Measurements from ENCODE around the gene PRKCA. TPM values are rescaled to one million over a fixed set of nuclear protein-coding genes. Genes with fewer than 3 reads are reported as not detected.

PRKCA gene
- polyA plus RNA-seq, 2 of the 4 experiments (the other 2 are of a cell fraction) = 28.8 to 65.0 TPM

GRCh38 chr17:66443166-66443565, 140.8 kb downstream of the PRKCA start:
- ChIA-PET POLR2A (no interaction called here), CTCF (interaction anchor here (0.6 to 1.0 kb wide), 3 partner anchors 17 to 479 kb away, joined by 3 read pairs; no protein-coding TSS in a partner anchor)
- Histone ChIP-seq H3K27ac (no peak overlapping the region), H3K4me2 (no peak overlapping the region), H3K9me3 (no peaks in the 10 kb centered on the region), H3K4me3 (no peak overlapping the region), H3K4me1 (peaks cover 16% of the 10 kb centered on the region)
- TF ChIP-seq, protein P1, sequence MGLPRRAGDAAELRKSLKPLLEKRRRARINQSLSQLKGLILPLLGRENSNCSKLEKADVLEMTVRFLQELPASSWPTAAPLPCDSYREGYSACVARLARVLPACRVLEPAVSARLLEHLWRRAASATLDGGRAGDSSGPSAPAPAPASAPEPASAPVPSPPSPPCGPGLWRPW (IDR thresholded peaks at IDR 0.05) = no peak
- TF ChIP-seq JUN (IDR thresholded peaks at IDR 0.05) = no peak
- TF ChIP-seq HOXB5 (CRISPR knock-in tag; IDR thresholded peaks at IDR 0.05) = no peak
- no peak for TF ChIP-seq CBX2 (IDR thresholded peaks at IDR 0.05; ENCODE audit: borderline replicate concordance, low read depth)
- no peak for TF ChIP-seq EHMT2 (IDR thresholded peaks at IDR 0.05; ENCODE audit: low read depth)
- TF ChIP-seq SREBF2 (IDR thresholded peaks at IDR 0.05) = no peak
- TF ChIP-seq JUNB (IDR thresholded peaks at IDR 0.05) = no peak
- no peak for TF ChIP-seq PHF8 (IDR thresholded peaks at IDR 0.05; ENCODE audit: borderline replicate concordance, low read depth)
- no peak for TF ChIP-seq RCOR1 (IDR thresholded peaks at IDR 0.05; ENCODE audit: low read depth, low read length)
- no peak for TF ChIP-seq KDM5A (IDR thresholded peaks at IDR 0.05)
- TF ChIP-seq NFE2L2 (conservative IDR thresholded peaks at IDR 0.05; ENCODE audit: low read length) = no peak
- no peak for TF ChIP-seq ELK1 (IDR thresholded peaks at IDR 0.05; ENCODE audit: low read depth, low read length)
- TF ChIP-seq GATA3 (IDR thresholded peaks at IDR 0.05; ENCODE audit: borderline replicate concordance) = no peak
- TF ChIP-seq FOSL2 (IDR thresholded peaks at IDR 0.05) = no peak
- no peak for TF ChIP-seq FOSL2 (CRISPR knock-in tag; IDR thresholded peaks at IDR 0.05)
- no peak for TF ChIP-seq ZSCAN20 (CRISPR knock-in tag; IDR thresholded peaks at IDR 0.05)
- no peak for TF ChIP-seq ZC3H11A (IDR thresholded peaks at IDR 0.05)
- no peak for FAIRE-seq
- 90% methylated on average over 2 of the region's 2 CpGs for WGBS (ENCODE audit: missing lambda C conversion rate)
- no peak for DNase-seq (ENCODE audit: low read depth in 1 of 2, low spot score in 1 of 2)
- ATAC-seq = no peak

DNA sequence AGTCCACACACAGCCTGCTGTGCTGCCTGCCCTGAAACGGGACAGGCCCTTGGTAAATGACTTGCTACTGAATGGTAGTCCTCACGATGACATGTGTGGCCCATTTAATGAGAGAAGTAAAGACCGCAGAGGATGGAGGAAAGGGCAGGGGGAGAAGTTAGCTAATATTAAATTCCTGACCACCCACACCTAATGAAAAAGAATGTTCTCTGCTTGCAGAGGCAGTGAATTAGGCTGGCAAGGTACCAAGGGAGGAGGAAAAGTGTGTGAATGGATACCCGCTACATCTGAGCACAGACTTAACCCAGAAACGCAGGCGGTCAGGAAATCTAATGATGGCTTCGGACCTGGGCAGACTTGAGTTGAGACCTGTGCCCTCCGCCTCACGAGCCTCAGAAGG, 141.2 kb downstream of the PRKCA start:
- POLR2A ChIA-PET = no interaction called here
- CTCF ChIA-PET = interaction anchor here (0.6 to 1.8 kb wide), 3 partner anchors 8 to 156 kb away, joined by 3 to 4 read pairs (median 3); no protein-coding TSS in a partner anchor
- DNase-seq (ENCODE audit: low read depth in 1 of 2, low spot score in 1 of 2) (no peak), ATAC-seq (no peak), FAIRE-seq (no peak)
- Histone ChIP-seq H3K4me2 (no peak overlapping the region), H3K27ac (no peak overlapping the region), H3K9me3 (no peaks in the 10 kb centered on the region), H3K4me3 (no peak overlapping the region), H3K4me1 (peaks cover 18% of the 10 kb centered on the region)
- WGBS (ENCODE audit: missing lambda C conversion rate) = 74% methylated on average over 9 of the region's 9 CpGs
- TF ChIP-seq FOXS1 (CRISPR knock-in tag; IDR thresholded peaks at IDR 0.05) = no peak
- TF ChIP-seq CBX2 (IDR thresholded peaks at IDR 0.05; ENCODE audit: borderline replicate concordance, low read depth) = no peak
- TF ChIP-seq, protein P2, sequence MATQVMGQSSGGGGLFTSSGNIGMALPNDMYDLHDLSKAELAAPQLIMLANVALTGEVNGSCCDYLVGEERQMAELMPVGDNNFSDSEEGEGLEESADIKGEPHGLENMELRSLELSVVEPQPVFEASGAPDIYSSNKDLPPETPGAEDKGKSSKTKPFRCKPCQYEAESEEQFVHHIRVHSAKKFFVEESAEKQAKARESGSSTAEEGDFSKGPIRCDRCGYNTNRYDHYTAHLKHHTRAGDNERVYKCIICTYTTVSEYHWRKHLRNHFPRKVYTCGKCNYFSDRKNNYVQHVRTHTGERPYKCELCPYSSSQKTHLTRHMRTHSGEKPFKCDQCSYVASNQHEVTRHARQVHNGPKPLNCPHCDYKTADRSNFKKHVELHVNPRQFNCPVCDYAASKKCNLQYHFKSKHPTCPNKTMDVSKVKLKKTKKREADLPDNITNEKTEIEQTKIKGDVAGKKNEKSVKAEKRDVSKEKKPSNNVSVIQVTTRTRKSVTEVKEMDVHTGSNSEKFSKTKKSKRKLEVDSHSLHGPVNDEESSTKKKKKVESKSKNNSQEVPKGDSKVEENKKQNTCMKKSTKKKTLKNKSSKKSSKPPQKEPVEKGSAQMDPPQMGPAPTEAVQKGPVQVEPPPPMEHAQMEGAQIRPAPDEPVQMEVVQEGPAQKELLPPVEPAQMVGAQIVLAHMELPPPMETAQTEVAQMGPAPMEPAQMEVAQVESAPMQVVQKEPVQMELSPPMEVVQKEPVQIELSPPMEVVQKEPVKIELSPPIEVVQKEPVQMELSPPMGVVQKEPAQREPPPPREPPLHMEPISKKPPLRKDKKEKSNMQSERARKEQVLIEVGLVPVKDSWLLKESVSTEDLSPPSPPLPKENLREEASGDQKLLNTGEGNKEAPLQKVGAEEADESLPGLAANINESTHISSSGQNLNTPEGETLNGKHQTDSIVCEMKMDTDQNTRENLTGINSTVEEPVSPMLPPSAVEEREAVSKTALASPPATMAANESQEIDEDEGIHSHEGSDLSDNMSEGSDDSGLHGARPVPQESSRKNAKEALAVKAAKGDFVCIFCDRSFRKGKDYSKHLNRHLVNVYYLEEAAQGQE (IDR thresholded peaks at IDR 0.05) = no peak
- no peak for TF ChIP-seq KDM5A (IDR thresholded peaks at IDR 0.05)
- TF ChIP-seq POLR2AphosphoS2 (conservative IDR thresholded peaks at IDR 0.05; ENCODE audit: low read length) = no peak
- no peak for TF ChIP-seq CBX8 (IDR thresholded peaks at IDR 0.05)
- TF ChIP-seq SMC3 (IDR thresholded peaks at IDR 0.05) = no peak
- TF ChIP-seq MAX (IDR thresholded peaks at IDR 0.05) = no peak
- no peak for TF ChIP-seq RARB (CRISPR knock-in tag; IDR thresholded peaks at IDR 0.05)
- TF ChIP-seq SREBF2 (IDR thresholded peaks at IDR 0.05) = no peak
- no peak for TF ChIP-seq NPAS2 (CRISPR knock-in tag; IDR thresholded peaks at IDR 0.05; ENCODE audit: borderline replicate concordance)
- no peak for TF ChIP-seq BHLHE40 (IDR thresholded peaks at IDR 0.05; ENCODE audit: low read depth, low read length)
- TF ChIP-seq FOSB (CRISPR knock-in tag; IDR thresholded peaks at IDR 0.05) = no peak
- TF ChIP-seq, protein P3, sequence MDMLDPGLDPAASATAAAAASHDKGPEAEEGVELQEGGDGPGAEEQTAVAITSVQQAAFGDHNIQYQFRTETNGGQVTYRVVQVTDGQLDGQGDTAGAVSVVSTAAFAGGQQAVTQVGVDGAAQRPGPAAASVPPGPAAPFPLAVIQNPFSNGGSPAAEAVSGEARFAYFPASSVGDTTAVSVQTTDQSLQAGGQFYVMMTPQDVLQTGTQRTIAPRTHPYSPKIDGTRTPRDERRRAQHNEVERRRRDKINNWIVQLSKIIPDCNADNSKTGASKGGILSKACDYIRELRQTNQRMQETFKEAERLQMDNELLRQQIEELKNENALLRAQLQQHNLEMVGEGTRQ (IDR thresholded peaks at IDR 0.05) = no peak
- no peak for TF ChIP-seq ZNF302 (CRISPR knock-in tag; IDR thresholded peaks at IDR 0.05)
- TF ChIP-seq ELK1 (IDR thresholded peaks at IDR 0.05; ENCODE audit: low read depth, low read length) = no peak
- TF ChIP-seq, protein P4, sequence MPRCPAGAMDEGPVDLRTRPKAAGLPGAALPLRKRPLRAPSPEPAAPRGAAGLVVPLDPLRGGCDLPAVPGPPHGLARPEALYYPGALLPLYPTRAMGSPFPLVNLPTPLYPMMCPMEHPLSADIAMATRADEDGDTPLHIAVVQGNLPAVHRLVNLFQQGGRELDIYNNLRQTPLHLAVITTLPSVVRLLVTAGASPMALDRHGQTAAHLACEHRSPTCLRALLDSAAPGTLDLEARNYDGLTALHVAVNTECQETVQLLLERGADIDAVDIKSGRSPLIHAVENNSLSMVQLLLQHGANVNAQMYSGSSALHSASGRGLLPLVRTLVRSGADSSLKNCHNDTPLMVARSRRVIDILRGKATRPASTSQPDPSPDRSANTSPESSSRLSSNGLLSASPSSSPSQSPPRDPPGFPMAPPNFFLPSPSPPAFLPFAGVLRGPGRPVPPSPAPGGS (IDR thresholded peaks at IDR 0.05) = no peak
